T-helper 2 cell (primary cell): ENCODE results near the gene COL4A1.

Experiments
- DNase-seq, 5 experiments: peaks; one replicate each; pipeline versions ENCODE4 v3.0.0 to v3.0.0-alpha.2; 2012 to 2022

Gene COL4A1

DNA sequence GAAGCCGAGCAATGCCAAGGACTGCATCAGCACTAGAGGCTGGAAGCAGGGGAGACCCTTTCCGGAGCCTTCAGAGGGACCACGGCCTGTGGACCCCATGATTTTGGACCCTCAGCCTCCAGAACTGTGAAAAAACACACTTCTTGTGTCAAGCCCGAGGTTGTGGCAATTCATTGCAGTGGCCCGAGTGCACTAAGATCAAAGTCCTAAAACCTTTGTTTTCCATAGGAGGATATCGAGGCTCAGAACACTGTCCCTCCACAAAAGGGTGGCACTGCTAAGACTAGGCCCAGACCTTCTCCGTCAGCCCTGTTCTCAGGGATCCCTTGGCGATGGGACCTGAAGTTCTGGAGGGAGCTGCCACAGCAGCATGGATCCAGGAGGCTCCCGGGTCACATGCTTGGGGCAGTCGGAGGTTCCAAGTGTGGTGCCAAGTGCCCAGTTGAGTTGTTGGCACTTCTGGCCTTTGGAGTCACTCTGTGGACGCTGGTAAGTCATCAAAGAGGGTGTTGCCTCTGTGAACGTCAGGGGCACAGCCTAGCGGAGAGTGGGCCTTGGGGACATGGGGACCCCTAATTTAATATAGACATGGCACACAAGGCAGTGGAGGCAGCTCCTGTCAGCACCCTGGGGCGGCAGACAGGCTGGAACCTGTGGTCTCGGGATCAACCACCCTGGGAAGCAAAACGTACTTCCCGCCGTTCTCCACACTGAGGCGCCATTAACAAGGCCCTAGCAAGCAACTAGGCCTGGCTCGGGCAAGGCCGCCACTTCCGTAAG is 199.2 kb downstream of the COL4A1 start:
- DNase-seq, result no peak

DNA sequence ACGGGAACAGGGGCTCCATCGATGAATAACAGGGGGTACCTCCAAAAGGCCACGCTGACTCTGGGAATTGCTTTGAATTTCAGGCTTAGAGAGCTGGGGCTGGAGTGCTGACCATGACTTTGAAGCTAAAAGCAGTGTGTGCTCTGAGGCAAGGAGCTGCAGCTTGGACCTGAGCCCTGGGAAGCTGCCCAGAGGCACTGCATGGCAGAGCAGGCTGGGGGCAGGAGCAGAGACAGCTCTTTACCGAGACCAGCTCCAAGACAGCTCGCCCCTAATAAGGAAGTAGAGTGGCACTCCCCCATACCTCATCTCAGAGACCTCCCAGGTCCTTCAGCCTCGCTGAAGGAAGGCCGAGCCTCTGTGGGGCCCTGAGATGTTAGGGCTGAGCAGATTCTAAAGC is 200.2 kb downstream of the COL4A1 start:
- no peak for DNase-seq

DNA sequence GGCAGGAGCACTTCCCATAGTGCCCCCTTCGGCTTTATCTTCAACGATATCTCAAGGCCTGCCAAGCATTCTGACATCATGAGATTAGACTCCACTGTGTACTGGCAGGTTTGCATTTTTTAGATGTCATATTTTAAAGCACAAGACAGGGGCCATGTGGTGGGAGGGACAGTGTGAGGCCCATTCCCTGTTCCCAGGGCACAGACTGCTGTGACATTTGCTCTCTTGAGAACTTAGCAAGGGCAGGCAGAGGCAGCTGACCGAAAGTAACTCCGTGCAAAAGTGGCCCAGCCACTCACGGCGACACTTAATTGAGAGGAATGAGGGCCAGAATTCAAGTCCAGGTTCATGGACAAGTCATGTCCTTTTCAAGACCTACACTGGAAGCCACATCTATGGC is 201.8 kb downstream of the COL4A1 start:
- no peak for DNase-seq

- DNase-seq, result no peak
Measured at GRCh38 chr13:110103534-110103933, 203.4 kb downstream of the COL4A1 start.

DNA sequence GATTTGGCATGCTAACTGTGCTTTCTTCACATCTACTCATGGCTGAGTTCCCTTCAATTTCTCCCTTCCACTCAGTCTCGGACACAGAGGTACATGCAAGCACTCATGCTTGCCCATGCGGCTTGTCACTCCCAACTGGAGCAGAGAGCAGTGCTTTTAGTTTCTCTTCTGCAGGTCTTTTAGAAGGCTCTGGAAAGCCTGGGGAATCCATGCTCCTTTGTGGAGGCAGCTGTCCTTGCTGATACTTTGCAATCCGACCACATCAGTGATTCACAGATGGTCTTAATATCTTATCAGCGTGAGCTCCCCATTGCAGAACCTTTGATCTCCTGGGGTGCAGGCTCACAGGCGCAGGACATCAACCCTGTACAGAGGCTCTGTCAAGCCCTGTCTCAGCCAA is 203.9 kb downstream of the COL4A1 start:
- DNase-seq, result no peak

DNA sequence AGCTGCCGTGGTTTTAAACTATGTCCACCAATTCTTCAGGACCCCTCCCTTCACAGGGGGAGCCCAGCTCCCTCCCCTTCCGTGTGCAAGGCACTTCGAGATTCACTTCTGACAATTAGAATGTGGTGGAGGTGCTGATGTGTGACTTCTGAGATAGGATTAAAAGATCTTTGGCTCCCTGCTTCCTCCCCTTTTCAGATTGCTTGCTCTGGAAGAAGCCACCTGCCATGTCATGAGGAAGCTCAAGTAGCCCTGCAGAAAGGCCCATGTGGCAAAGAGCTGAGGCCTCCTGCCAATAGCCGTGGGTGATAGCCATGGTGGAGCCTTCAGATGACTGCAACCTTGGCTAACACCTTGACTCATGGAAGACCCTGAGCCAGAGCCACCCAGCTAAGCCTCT is 204.9 kb downstream of the COL4A1 start:
- no peak for DNase-seq

DNA sequence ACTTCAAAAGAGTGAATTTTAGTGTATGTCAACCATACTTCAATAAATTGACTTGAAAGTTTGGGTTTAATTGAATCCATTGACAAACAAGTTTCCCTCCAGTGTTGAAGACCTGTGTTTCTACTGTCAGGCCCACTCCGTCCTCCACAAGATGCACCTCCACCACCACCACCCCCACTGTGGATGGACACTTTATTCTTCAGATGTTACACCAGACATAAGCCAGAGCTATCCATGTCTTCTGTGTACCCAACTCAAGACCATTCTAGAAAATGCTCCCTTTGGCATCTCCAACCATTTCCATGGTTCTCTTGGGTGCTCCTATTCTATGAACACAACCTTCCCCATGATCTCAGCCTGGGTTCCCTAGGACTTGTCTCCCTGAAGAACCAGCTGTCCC is 207.0 kb downstream of the COL4A1 start:
- no peak for DNase-seq
